OCI-LY7 (cell line): ENCODE measurements around the gene PTPRT. TPM values are rescaled to one million over a fixed set of nuclear protein-coding genes. Genes with fewer than 3 reads are reported as not detected.
A peak's percentile ranks its signal among the peaks of the same experiment; 100 is the strongest.

Source experiments
- BruUV-seq: library from RNA; stranded (reverse); fragments of 400-500 nt; replicated peaks from 2 replicates; lab custom pipeline; 2021; lab: Mats Ljungman, UMichigan
- CTCF ChIA-PET: fragments of 300-600 bp; sonication (Branson Sonifier 250); formaldehyde crosslinking; loops from one replicate; lab custom pipeline; 2022; ENCODE audit warnings: antibody characterized with exemption; ENCODE audit not compliant: unreplicated experiment; lab: Charles Lee
- POLR2A ChIA-PET: fragments of 300-600 bp; sonication (Branson Sonifier 250); formaldehyde crosslinking; loops from one replicate; lab custom pipeline; 2022; ENCODE audit warnings: antibody characterized with exemption; lab: Charles Lee
- DNase-seq: peaks from one replicate; pipeline ENCODE4 v3.0.0-alpha.2; 2015; ENCODE audit warnings: low spot score
- H2AFZ ChIP-seq: fragments of 200-600 bp; sonication (generic), shearing (Covaris generic); 2 replicates; pipeline ENCODE4 v1.6.1; 2014; ENCODE audit warnings: mild to moderate bottlenecking, antibody characterized with exemption, low read length, moderate library complexity
- H3K27ac ChIP-seq: fragments of 200-600 bp; sonication (generic); 2 replicates; pipeline ENCODE4 v1.5.1; 2014; ENCODE audit warnings: mixed run types, low read depth, mild to moderate bottlenecking, moderate library complexity, low read length, inconsistent platforms; ENCODE audit not compliant: poor library complexity, severe bottlenecking
- H3K36me3 ChIP-seq: fragments of 200-600 bp; sonication (generic); 2 replicates; pipeline ENCODE4 v1.6.1; 2014; ENCODE audit warnings: mild to moderate bottlenecking, antibody characterized with exemption, low read length, moderate library complexity, mixed read lengths; ENCODE audit not compliant: insufficient read depth
- H3K4me1 ChIP-seq: fragments of 200-600 bp; sonication (generic); 2 replicates; pipeline ENCODE4 v1.5.1; 2014; ENCODE audit warnings: mild to moderate bottlenecking, low read length; ENCODE audit not compliant: insufficient read depth, poor library complexity, severe bottlenecking
- H3K4me2 ChIP-seq: fragments of 200-600 bp; sonication (generic); 2 replicates; pipeline ENCODE4 v1.6.1; 2014; ENCODE audit warnings: mild to moderate bottlenecking, low read length
- H3K4me3 ChIP-seq: fragments of 200-600 bp; sonication (generic); 2 replicates; pipeline ENCODE4 v1.5.1; 2014; ENCODE audit warnings: mild to moderate bottlenecking, low read depth, low read length; ENCODE audit not compliant: poor library complexity, severe bottlenecking
- H3K79me2 ChIP-seq: fragments of 200-600 bp; sonication (generic); 2 replicates; pipeline ENCODE4 v1.6.1; 2016; ENCODE audit warnings: low read depth, mild to moderate bottlenecking, low read length, moderate library complexity, mixed read lengths; ENCODE audit not compliant: insufficient read depth
- H3K9me2 ChIP-seq: fragments of 200-600 bp; sonication (generic); 2 replicates; pipeline ENCODE4 v1.6.1; 2016; ENCODE audit warnings: mild to moderate bottlenecking, low read length, mixed read lengths; ENCODE audit not compliant: insufficient read depth
- H3K9me3 ChIP-seq: fragments of 200-600 bp; sonication (generic); 2 replicates; pipeline ENCODE4 v1.6.1; 2014; ENCODE audit warnings: mild to moderate bottlenecking, mixed run types, low read length, mixed read lengths
- H4K20me1 ChIP-seq: fragments of 200-600 bp; sonication (generic); 2 replicates; pipeline ENCODE4 v1.6.1; 2014; ENCODE audit warnings: mild to moderate bottlenecking, antibody characterized with exemption, low read length, moderate library complexity, mixed read lengths; ENCODE audit not compliant: insufficient read depth
- EZH2phosphoT487 ChIP-seq: fragments of 200-600 bp; sonication (generic); IDR thresholded peaks from 2 replicates; pipeline ENCODE4 v1.6.1; 2018; ENCODE audit warnings: low read depth, borderline replicate concordance, mild to moderate bottlenecking, mixed run types, antibody characterized with exemption, low read length, moderate library complexity, mixed read lengths
- intact Hi-C: fragments of 100-400 bp; cut with micrococcal nuclease; formaldehyde crosslinking; loops from one replicate; pipeline ENCODE4 v1.10.0; 2022; ENCODE audit not compliant: unreplicated experiment
- total RNA-seq, 2 experiments: library from RNA; depleted of rRNA in 1 of 2; stranded (reverse); fragments of >200 nt in 1 of 2; shearing (Covaris generic) in 1 of 2; gene quantifications; 2 replicates each; pipeline ENCODE4 v1.2.3, GENCODE V29; 2014 to 2022
- TF ChIP-seq, protein P1 (sequence below): fragments of 200-600 bp; sonication (generic); conservative IDR thresholded peaks from 2 replicates; pipeline ENCODE4 v1.5.1; 2014; ENCODE audit warnings: mild to moderate bottlenecking, antibody characterized with exemption, low read length, moderate library complexity, mixed read lengths

Gene PTPRT
- total RNA-seq, 2 experiments from 2014 or later: not detected

DNA sequence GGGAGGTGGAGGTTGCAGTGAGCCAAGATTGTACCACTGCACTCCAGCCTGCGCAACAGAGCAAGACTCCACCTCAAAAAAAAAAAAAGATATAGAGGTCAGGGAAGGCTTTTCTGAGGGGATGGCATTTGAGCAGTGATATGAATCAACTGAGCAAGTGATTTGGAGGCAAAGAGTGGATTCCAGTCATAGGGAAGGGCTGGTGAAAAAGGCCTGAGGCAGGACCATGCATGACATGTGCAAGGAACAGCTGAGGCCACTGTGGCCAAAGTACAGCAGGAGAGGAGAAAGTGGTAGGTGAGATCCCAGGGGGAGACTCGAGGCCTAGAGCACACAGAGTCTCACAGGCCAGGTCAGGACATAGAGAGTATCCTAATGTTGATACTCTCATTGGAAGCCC, 20.1 kb upstream of the PTPRT start:
- intact Hi-C loops: no loop called here
- Histone ChIP-seq H3K27ac (no peak overlapping the region), H3K4me3 (no peak overlapping the region), H4K20me1 (no peaks in the 10 kb centered on the region), H3K9me2 (no peaks in the 10 kb centered on the region), H3K36me3 (no peaks in the 10 kb centered on the region), H2AFZ (no peak overlapping the region), H3K9me3 (peaks cover 6% of the 10 kb centered on the region; the same call in 1 of the 2 replicates), H3K4me1 (no peaks in the 10 kb centered on the region), H3K79me2 (no peaks in the 10 kb centered on the region), H3K4me2 (no peak overlapping the region)
- DNase-seq: no peak
- no TSS peak for BruUV-seq
- POLR2A ChIA-PET: no interaction called here
- CTCF ChIA-PET: no interaction called here
- no peak for TF ChIP-seq EZH2phosphoT487
- TF ChIP-seq, protein P1, sequence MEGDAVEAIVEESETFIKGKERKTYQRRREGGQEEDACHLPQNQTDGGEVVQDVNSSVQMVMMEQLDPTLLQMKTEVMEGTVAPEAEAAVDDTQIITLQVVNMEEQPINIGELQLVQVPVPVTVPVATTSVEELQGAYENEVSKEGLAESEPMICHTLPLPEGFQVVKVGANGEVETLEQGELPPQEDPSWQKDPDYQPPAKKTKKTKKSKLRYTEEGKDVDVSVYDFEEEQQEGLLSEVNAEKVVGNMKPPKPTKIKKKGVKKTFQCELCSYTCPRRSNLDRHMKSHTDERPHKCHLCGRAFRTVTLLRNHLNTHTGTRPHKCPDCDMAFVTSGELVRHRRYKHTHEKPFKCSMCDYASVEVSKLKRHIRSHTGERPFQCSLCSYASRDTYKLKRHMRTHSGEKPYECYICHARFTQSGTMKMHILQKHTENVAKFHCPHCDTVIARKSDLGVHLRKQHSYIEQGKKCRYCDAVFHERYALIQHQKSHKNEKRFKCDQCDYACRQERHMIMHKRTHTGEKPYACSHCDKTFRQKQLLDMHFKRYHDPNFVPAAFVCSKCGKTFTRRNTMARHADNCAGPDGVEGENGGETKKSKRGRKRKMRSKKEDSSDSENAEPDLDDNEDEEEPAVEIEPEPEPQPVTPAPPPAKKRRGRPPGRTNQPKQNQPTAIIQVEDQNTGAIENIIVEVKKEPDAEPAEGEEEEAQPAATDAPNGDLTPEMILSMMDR: no peak

DNA sequence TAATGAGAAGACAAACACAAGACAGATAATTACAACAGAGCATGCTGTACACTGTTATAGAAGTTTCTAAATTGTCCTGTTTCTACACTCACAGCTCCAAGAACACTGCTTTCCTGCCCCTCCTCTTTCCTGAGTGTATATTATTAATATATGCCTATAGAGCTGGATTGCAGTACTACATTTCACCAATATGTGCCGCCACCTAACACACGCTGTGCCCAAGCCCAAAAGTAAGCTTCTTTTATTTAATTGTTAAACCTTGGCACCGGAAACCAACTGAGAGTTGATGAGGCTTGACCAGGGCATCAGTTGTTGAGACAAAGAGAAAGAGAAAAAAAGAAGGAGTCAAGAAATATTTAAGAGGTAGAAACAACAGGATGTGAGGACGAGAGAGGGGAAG, 16.0 kb upstream of the PTPRT start:
- H3K27ac ChIP-seq: no peak overlapping the region
- CTCF ChIA-PET: no interaction called here

DNA sequence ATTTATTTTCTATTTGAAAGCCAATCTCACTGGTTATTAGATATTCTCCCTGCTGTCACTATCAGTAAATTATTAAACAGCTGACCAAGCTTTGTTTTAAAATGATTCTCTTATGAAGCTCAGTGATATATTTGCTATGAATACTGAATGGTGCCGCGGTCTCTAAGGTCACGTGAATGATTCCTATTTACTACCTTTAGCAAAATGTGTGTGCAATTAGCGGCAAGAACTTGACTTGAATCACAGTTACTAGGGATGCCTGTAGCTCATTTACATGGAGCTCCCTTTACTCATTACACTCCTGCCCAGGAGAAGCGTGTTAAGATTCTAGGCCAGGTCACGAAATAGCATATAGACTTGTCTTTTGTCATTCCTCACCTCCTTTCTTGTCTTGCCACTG, 12.4 kb upstream of the PTPRT start:
- DNase-seq: no peak
- ChIA-PET POLR2A (no interaction called here), CTCF (no interaction called here)
- Histone ChIP-seq H3K9me2 (no peaks in the 10 kb centered on the region), H3K27ac (no peak overlapping the region), H3K4me1 (no peaks in the 10 kb centered on the region), H2AFZ (no peak overlapping the region), H3K36me3 (no peaks in the 10 kb centered on the region), H3K79me2 (no peaks in the 10 kb centered on the region), H4K20me1 (no peaks in the 10 kb centered on the region), H3K9me3 (peaks cover 6% of the 10 kb centered on the region; the same call in 1 of the 2 replicates), H3K4me2 (no peak overlapping the region), H3K4me3 (no peak overlapping the region)
- intact Hi-C loops: no loop called here
- no TSS peak for BruUV-seq
- no peak for TF ChIP-seq EZH2phosphoT487
- TF ChIP-seq, protein P1: no peak

More for the DNA sequence above, 16.0 kb upstream of the PTPRT start:
- Histone ChIP-seq H3K4me1 (no peaks in the 10 kb centered on the region), H4K20me1 (no peaks in the 10 kb centered on the region), H2AFZ (no peak overlapping the region), H3K36me3 (no peaks in the 10 kb centered on the region), H3K9me3 (peaks cover 6% of the 10 kb centered on the region; the same call in 1 of the 2 replicates), H3K79me2 (no peaks in the 10 kb centered on the region), H3K4me2 (no peak overlapping the region), H3K4me3 (no peak overlapping the region), H3K9me2 (no peaks in the 10 kb centered on the region)
- intact Hi-C loops: no loop called here
- POLR2A ChIA-PET: no interaction called here
- no TSS peak for BruUV-seq
- TF ChIP-seq EZH2phosphoT487: no peak
- TF ChIP-seq, protein P1: peak; percentile 59
- DNase-seq: no peak
